K562 (cell line): ENCODE measurements around the gene CORO2A. TPM values are rescaled to one million over a fixed set of nuclear protein-coding genes. Genes with fewer than 3 reads are reported as not detected.

Experiments
- CC2D1A ChIP-seq: fragments of 450-650 bp; IDR thresholded peaks from 2 replicates; pipeline ENCODE4 v1.6.1; 2017; ENCODE audit warnings: mild to moderate bottlenecking
- CTCF ChIP-seq, 3 experiments: IDR thresholded peaks in 2 of 3; conservative IDR thresholded peaks in 1 of 3; 2 replicates each; pipeline ENCODE4 v1.5.1; 2011 to 2012; ENCODE audit warnings: low read length in 3 of 3, mild to moderate bottlenecking in 3 of 3, control low read depth in 2 of 3, improper control_type of control experiment in 1 of 3, inconsistent platforms in 1 of 3, low read depth in 1 of 3, mixed read lengths in 1 of 3, moderate library complexity in 1 of 3; ENCODE audit not compliant: insufficient read depth in 2 of 3
- DDX20 ChIP-seq: fragments of 450-650 bp; IDR thresholded peaks from 2 replicates; pipeline ENCODE4 v1.6.1; 2016; ENCODE audit warnings: missing genetic modification characterization, low read depth, mild to moderate bottlenecking, missing compliant biosample characterization, moderate library complexity
- ELF2 ChIP-seq: fragments of 250-450 bp; sonication (Bioruptor Pico); IDR thresholded peaks from 2 replicates; pipeline ENCODE4 v1.5.0; 2021; ENCODE audit warnings: mild to moderate bottlenecking
- GTF2F1 ChIP-seq: IDR thresholded peaks from 2 replicates; pipeline ENCODE4 v1.6.1; 2011; ENCODE audit warnings: low read depth, low read length, improper control_type of control experiment
- HDAC2 ChIP-seq: fragments of 450-650 bp; IDR thresholded peaks from 2 replicates; pipeline ENCODE4 v1.6.1; 2016; ENCODE audit warnings: mild to moderate bottlenecking
- HDAC3 ChIP-seq: fragments of 450-650 bp; IDR thresholded peaks from 2 replicates; pipeline ENCODE4 v1.6.1; 2018; ENCODE audit warnings: borderline replicate concordance, mild to moderate bottlenecking, moderate library complexity; ENCODE audit not compliant: partially characterized antibody
- MBD1 ChIP-seq: fragments of 250-450 bp; sonication (Bioruptor Pico); IDR thresholded peaks from 2 replicates; pipeline ENCODE4 v1.8.0; 2022; ENCODE audit warnings: inconsistent platforms
- MYNN ChIP-seq, 2 experiments: sonication (generic); formaldehyde crosslinking in 1 of 2; IDR thresholded peaks; 2 replicates each; pipeline versions ENCODE4 v1.5.0 to v1.6.1; 2016 to 2020; ENCODE audit warnings: antibody characterized with exemption in 1 of 2, missing genetic modification reagents in 1 of 2
- NFXL1 ChIP-seq: fragments of 450-650 bp; formaldehyde crosslinking; IDR thresholded peaks from 2 replicates; pipeline ENCODE4 v1.4.0; 2021; ENCODE audit warnings: mild to moderate bottlenecking
- PREB ChIP-seq: sonication (generic); formaldehyde crosslinking; IDR thresholded peaks from 2 replicates; pipeline ENCODE4 v1.8.1; 2023; ENCODE audit warnings: mild to moderate bottlenecking, missing genetic modification reagents
- PTRF ChIP-seq: fragments of 450-650 bp; IDR thresholded peaks from 2 replicates; pipeline ENCODE4 v1.6.1; 2016; ENCODE audit warnings: mild to moderate bottlenecking, missing genetic modification characterization, missing compliant biosample characterization
- SFPQ ChIP-seq: fragments of 200-400 bp; formaldehyde crosslinking; IDR thresholded peaks from 2 replicates; pipeline ENCODE4 v1.6.1; 2017; ENCODE audit warnings: mild to moderate bottlenecking, low read depth, low read length, moderate library complexity
- STAT5A ChIP-seq: IDR thresholded peaks from 2 replicates; pipeline ENCODE4 v1.6.1; 2012; ENCODE audit warnings: low read length, inconsistent platforms, borderline replicate concordance
- VEZF1 ChIP-seq: fragments of 200-800 bp; sonication (Bioruptor generic); IDR thresholded peaks from 2 replicates; pipeline ENCODE4 v1.6.1; 2017; ENCODE audit warnings: missing genetic modification characterization, missing compliant biosample characterization
- YY1 ChIP-seq, 3 experiments: IDR thresholded peaks; 2 replicates each; pipeline ENCODE4 v1.6.1; 2011; ENCODE audit warnings: low read length in 2 of 3, mild to moderate bottlenecking in 2 of 3, moderate library complexity in 2 of 3, borderline replicate concordance in 1 of 3, control low read depth in 1 of 3, low read depth in 1 of 3; ENCODE audit not compliant: insufficient read depth in 3 of 3, insufficient replicate concordance in 2 of 3, control insufficient read depth in 1 of 3, insufficient read length in 1 of 3; ENCODE audit errors: extremely low read depth in 1 of 3
- ZEB2 ChIP-seq: fragments of 450-650 bp; IDR thresholded peaks from 2 replicates; pipeline ENCODE4 v1.6.1; 2016
- ZNF444 ChIP-seq: fragments of 250-450 bp; sonication (Bioruptor Pico); IDR thresholded peaks from 2 replicates; pipeline ENCODE4 v1.4.0; 2020; ENCODE audit warnings: mild to moderate bottlenecking, moderate library complexity
- ZNF717 ChIP-seq: fragments of 250-450 bp; sonication (Bioruptor Pico); IDR thresholded peaks from 2 replicates; pipeline ENCODE4 v1.5.0; 2021
- ZNF780A ChIP-seq: fragments of 250-450 bp; sonication (Bioruptor Pico); IDR thresholded peaks from 2 replicates; pipeline ENCODE4 v1.5.0; 2021; ENCODE audit warnings: mild to moderate bottlenecking
- polyA plus RNA-seq, 8 experiments: library from polyadenylated mRNA; depleted of rRNA in 4 of 8; stranded (reverse) in 5 of 8; unstranded in 3 of 8; fragments of >200 nt; fragmentation: Nextera tagmentation in 2 of 8; fragmentation: Illumina TruSeq in 1 of 8; extraction: Ambion mirVana in 2 of 8; extraction: Trizol in 1 of 8; gene quantifications; 2 replicates each; pipeline versions ENCODE4 v1.2.1 to v1.2.3, GENCODE V29; 2011 to 2014; ENCODE audit warnings: inconsistent platforms in 1 of 8, missing spikeins in 1 of 8
- total RNA-seq, 7 experiments: library from RNA; depleted of rRNA in 6 of 7; stranded (reverse); fragments of >200 nt in 6 of 7; fragmentation: Illumina TruSeq in 2 of 7; extraction: Trizol in 2 of 7; gene quantifications; 2 replicates each; pipeline versions ENCODE4 v1.2.1 to v1.2.3, GENCODE V29; 2011 to 2021; ENCODE audit warnings: low replicate concordance in 1 of 7

CORO2A gene
- total and polyA plus RNA-seq, 9 of the 15 experiments (the other 6 are each of a cell fraction or from before 2014, with no cell fraction given): 9.5 to 26.6 (median 18.0) TPM

- TF ChIP-seq ZNF717: no peak
- no peak for TF ChIP-seq GTF2F1
- no peak for TF ChIP-seq PREB (CRISPR knock-in tag)
- TF ChIP-seq HDAC3: no peak
- TF ChIP-seq HDAC2: peak; percentile 95
- TF ChIP-seq MYNN (IDR thresholded peaks at IDR 0.05): peak; percentile 45; the same call in 1 of the 2 replicates
- TF ChIP-seq MYNN (CRISPR knock-in tag; IDR thresholded peaks at IDR 0.05): no peak
- TF ChIP-seq CTCF (IDR thresholded peaks at IDR 0.05 in 2 of 3, conservative IDR thresholded peaks at IDR 0.05 in 1 of 3; ENCODE audit: insufficient read depth in 2 of 3, low read depth in 1 of 3, low read length in 3 of 3): no peak
- TF ChIP-seq ZEB2: 0 out of 2 replicates have a peak, but pooled peaks have one; percentile 53
- TF ChIP-seq ZNF780A (CRISPR knock-in tag): no peak
- no peak for TF ChIP-seq ELF2
- TF ChIP-seq NFXL1: no peak
- TF ChIP-seq DDX20 (tag): no peak
- no peak for TF ChIP-seq CC2D1A
- no peak for TF ChIP-seq SFPQ
- TF ChIP-seq ZNF444: no peak
- TF ChIP-seq VEZF1: peak; percentile 58
- TF ChIP-seq YY1 (IDR thresholded peaks at IDR 0.05; ENCODE audit: borderline replicate concordance in 1 of 3, control insufficient read depth in 1 of 3, extremely low read depth in 1 of 3, insufficient read depth in 3 of 3, insufficient read length in 1 of 3, insufficient replicate concordance in 2 of 3, low read depth in 1 of 3, low read length in 2 of 3): peak in 1 of 3 experiments; percentile 22
- no peak for TF ChIP-seq PTRF (tag)
- no peak for TF ChIP-seq MBD1
- no peak for TF ChIP-seq STAT5A
These were observed 23.4 kb downstream of the CORO2A start (continued) for GRCh38 chr9:98168941-98169488.
